ENCODE data around the gene HMCES.

- TF ChIP-seq POLR2AphosphoS5 (IDR thresholded peaks at IDR 0.05), result no peak
- TF ChIP-seq CTCF (IDR thresholded peaks at IDR 0.05), result no peak
- TF ChIP-seq EP300 (IDR thresholded peaks at IDR 0.05; ENCODE audit: low read depth), result no peak
Measured at GRCh38 chr3:129266651-129267050, 12.0 kb upstream of the HMCES start.
